HL-60/S4 treated with phorbol 12-myristate 13-acetate at 8.2 ng/mL for 4 days and 3 days (cell line): ENCODE results near the gene EMD.
"Not testable (repeated sequence)": the region's sequence is repeated elsewhere in the genome, so short reads cannot be mapped to it uniquely, and the experiment has no call there.

Experiments
- in situ Hi-C: fragments of 300-500 bp; cut with MboI; formaldehyde crosslinking; loops from 2 replicates; pipeline ENCODE4 v1.15.0; 2022; ENCODE audit warnings: low sequenced_read_pairs

Gene EMD

GRCh38 chrX:154371017-154371788, 7.9 kb upstream of the EMD start:
- in situ Hi-C loops = no loop called here

GRCh38 chrX:154371789-154372300, 7.2 kb upstream of the EMD start:
- in situ Hi-C loops = no loop called here

GRCh38 chrX:154372612-154373022, 6.5 kb upstream of the EMD start:
- in situ Hi-C loops = no loop called here

GRCh38 chrX:154373340-154374306, 5.5 kb upstream of the EMD start:
- in situ Hi-C loops = no loop called here

- in situ Hi-C loops = no loop called here
These were observed 4.6 kb upstream of the EMD start, which contains the start of gene FLNA for GRCh38 chrX:154374313-154375155. FLNA (minus strand) TSS chrX:154374634; CDS start chrX:154371245, 3,389 bp downstream.

- in situ Hi-C loops = no loop called here
These were observed 4.0 kb upstream of the EMD start for GRCh38 chrX:154375156-154375504.

- in situ Hi-C loops = no loop called here
These were observed 2.3 kb upstream of the EMD start for GRCh38 chrX:154376774-154377173.

- in situ Hi-C loops = no loop called here
These were observed 866 bp upstream of the EMD start for GRCh38 chrX:154378059-154378798.

- in situ Hi-C loops = no loop called here
These were observed 465 bp downstream of the EMD start for GRCh38 chrX:154379569-154379951.

- in situ Hi-C loops = no loop called here
These were observed 1.1 kb downstream of the EMD start for GRCh38 chrX:154380153-154380552.

GRCh38 chrX:154380787-154381186, 1.7 kb downstream of the EMD start:
- in situ Hi-C loops = no loop called here

GRCh38 chrX:154381271-154381670, 2.2 kb downstream of the EMD start:
- in situ Hi-C loops = no loop called here

- in situ Hi-C loops = no loop called here
These were observed 3.5 kb downstream of the EMD start for GRCh38 chrX:154382483-154383069.

GRCh38 chrX:154383359-154384283, 4.5 kb downstream of the EMD start:
- in situ Hi-C loops = no loop called here

GRCh38 chrX:154384284-154384892, 5.3 kb downstream of the EMD start:
- in situ Hi-C loops = no loop called here

- in situ Hi-C loops = not testable (repeated sequence)
These were observed 9.0 kb downstream of the EMD start for GRCh38 chrX:154388094-154388493.

GRCh38 chrX:154388649-154389048, 9.6 kb downstream of the EMD start:
- in situ Hi-C loops = not testable (repeated sequence)
